Choroid plexus epithelial cell (primary cell): Measurements from ENCODE around the gene MAP3K4.

Experiments used
- DNase-seq: peaks from one replicate; pipeline ENCODE4 v3.0.0-alpha.2; 2010; ENCODE audit warnings: low read depth
- H3K4me3 ChIP-seq: 2 replicates; pipeline ENCODE4 v1.5.1; 2011; ENCODE audit warnings: low read depth, mild to moderate bottlenecking, control low read depth, low read length, moderate library complexity
- TF ChIP-seq, protein P1 (sequence below): conservative IDR thresholded peaks from 2 replicates; pipeline ENCODE4 v1.5.1; 2011; ENCODE audit warnings: low read depth, mild to moderate bottlenecking, control low read depth, inconsistent platforms, low read length, moderate library complexity

Gene MAP3K4

GRCh38 chr6:161091972-161092701 is 100.6 kb downstream of the MAP3K4 start:
- no peak overlapping the region for H3K4me3 ChIP-seq
- DNase-seq = peak; percentile 44
- TF ChIP-seq, protein P1, sequence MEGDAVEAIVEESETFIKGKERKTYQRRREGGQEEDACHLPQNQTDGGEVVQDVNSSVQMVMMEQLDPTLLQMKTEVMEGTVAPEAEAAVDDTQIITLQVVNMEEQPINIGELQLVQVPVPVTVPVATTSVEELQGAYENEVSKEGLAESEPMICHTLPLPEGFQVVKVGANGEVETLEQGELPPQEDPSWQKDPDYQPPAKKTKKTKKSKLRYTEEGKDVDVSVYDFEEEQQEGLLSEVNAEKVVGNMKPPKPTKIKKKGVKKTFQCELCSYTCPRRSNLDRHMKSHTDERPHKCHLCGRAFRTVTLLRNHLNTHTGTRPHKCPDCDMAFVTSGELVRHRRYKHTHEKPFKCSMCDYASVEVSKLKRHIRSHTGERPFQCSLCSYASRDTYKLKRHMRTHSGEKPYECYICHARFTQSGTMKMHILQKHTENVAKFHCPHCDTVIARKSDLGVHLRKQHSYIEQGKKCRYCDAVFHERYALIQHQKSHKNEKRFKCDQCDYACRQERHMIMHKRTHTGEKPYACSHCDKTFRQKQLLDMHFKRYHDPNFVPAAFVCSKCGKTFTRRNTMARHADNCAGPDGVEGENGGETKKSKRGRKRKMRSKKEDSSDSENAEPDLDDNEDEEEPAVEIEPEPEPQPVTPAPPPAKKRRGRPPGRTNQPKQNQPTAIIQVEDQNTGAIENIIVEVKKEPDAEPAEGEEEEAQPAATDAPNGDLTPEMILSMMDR = no peak

DNA sequence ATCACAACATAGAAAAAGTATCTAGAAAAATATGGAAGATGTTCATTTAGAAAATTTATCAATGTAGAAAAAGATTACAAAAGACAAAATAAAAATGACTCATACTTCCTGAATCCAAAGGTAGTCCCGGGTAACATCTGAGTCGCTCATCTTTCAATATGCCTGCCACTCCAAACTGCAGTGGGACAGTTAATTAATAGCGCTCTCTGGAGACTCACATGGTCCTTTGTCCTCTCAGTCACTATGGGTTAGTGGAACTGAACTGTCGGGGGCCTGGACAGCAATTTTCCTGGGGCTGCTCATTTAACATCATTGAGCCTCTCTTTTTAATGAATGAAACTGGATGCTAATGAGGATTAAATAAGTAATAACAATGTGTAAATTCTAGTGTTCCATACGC is 103.4 kb downstream of the MAP3K4 start:
- TF ChIP-seq, protein P1 = no peak
- no peak for DNase-seq
- H3K4me3 ChIP-seq = no peak overlapping the region

DNA sequence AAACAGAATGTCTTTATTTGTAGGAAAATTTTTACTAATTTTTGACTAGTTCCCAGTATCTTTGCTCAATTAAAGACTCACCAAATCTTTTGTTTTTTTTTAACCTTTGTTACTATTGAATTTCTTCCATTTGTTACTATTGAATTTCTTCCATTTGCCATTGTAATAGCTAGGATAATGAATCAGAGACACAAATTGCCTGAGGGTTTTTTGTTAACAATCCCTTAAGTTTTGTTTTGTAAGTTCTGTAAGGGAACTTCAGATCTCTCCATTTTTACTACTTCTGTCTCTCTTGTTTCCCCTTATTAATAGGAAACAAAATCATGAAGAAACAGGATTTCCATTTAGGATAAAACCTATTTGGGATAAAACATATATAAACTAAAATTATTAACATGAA is 104.3 kb downstream of the MAP3K4 start:
- no peak for DNase-seq
- TF ChIP-seq, protein P1 = no peak
- H3K4me3 ChIP-seq = no peak overlapping the region

GRCh38 chr6:161100072-161100471 is 108.5 kb downstream of the MAP3K4 start:
- H3K4me3 ChIP-seq = no peak overlapping the region
- TF ChIP-seq, protein P1 = no peak
- no peak for DNase-seq

DNA sequence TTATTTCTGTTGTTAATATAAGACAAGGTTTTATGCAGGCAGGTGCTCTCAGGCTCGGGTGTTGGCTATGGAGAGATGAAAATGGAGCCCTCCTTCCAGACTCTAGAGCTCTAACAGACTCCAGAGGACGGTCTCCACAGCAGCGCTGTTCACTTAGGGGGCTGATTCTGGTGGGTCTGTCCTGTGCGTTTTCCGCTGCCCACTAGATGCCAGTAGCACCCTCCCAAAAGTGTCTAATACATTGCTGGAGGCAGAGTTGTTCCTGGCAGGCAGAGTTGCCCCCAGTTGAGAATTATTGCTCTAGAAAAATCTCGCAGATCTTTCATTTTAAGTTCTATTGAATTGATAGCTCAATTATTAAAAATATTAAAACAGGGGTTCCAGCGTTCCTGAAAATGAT is 109.9 kb downstream of the MAP3K4 start:
- peak; percentile 29 for DNase-seq
- TF ChIP-seq, protein P1 = peak; percentile 54
- H3K4me3 ChIP-seq = no peak overlapping the region

- H3K4me3 ChIP-seq = no peak overlapping the region
- TF ChIP-seq, protein P1 = no peak
- DNase-seq = no peak
Observed at GRCh38 chr6:161103475-161103874, 111.9 kb downstream of the MAP3K4 start.

- TF ChIP-seq, protein P1 = no peak
- no peak overlapping the region for H3K4me3 ChIP-seq
- DNase-seq = peak; percentile 57
Observed at GRCh38 chr6:161104966-161105365, 113.4 kb downstream of the MAP3K4 start.
